G401 (cell line): ENCODE results near the gene ARHGAP28. TPM values are rescaled to one million over a fixed set of nuclear protein-coding genes. Genes with fewer than 3 reads are reported as not detected.

ENCODE experiments used
- DNase-seq: peaks from one replicate; pipeline ENCODE4 v3.0.0-alpha.2; 2015; ENCODE audit warnings: low spot score
- in situ Hi-C: cut with HindIII; loops from 2 replicates; pipeline ENCODE4 v1.10.0; 2016; ENCODE audit warnings: low sequenced_read_pairs, mixed read lengths
- total RNA-seq: library from RNA; depleted of rRNA; stranded (reverse); fragments of >200 nt; shearing (Covaris generic); gene quantifications from 2 replicates; pipeline ENCODE4 v1.2.3, GENCODE V29; 2014

ARHGAP28 gene
- total RNA-seq, 1 experiment from 2014 or later: 0.61 TPM

GRCh38 chr18:6730416-6731221 is 1.1 kb downstream of the ARHGAP28 start:
- DNase-seq: peak; percentile 4
- in situ Hi-C loops: no loop called here

GRCh38 chr18:6731222-6731596 is 1.7 kb downstream of the ARHGAP28 start:
- DNase-seq: no peak
- in situ Hi-C loops: no loop called here

GRCh38 chr18:6732952-6733351 is 3.4 kb downstream of the ARHGAP28 start:
- no peak for DNase-seq
- in situ Hi-C loops: no loop called here

GRCh38 chr18:6733758-6734157 is 4.2 kb downstream of the ARHGAP28 start:
- no peak for DNase-seq

GRCh38 chr18:6734726-6735430 is 5.4 kb downstream of the ARHGAP28 start:
- in situ Hi-C loops: no loop called here
- no peak for DNase-seq

More at GRCh38 chr18:6733758-6734157, 4.2 kb downstream of the ARHGAP28 start:
- in situ Hi-C loops: no loop called here

- DNase-seq: no peak
- in situ Hi-C loops: no loop called here
Observed at GRCh38 chr18:6737833-6738232, 8.3 kb downstream of the ARHGAP28 start.

- in situ Hi-C loops: no loop called here
- no peak for DNase-seq
Observed at GRCh38 chr18:6738622-6739021, 9.1 kb downstream of the ARHGAP28 start.

GRCh38 chr18:6741232-6741663 is 11.7 kb downstream of the ARHGAP28 start:
- no peak for DNase-seq
- in situ Hi-C loops: no loop called here

- DNase-seq: no peak
- in situ Hi-C loops: no loop called here
Observed at GRCh38 chr18:6741786-6742185, 12.3 kb downstream of the ARHGAP28 start.

- DNase-seq: no peak
- in situ Hi-C loops: no loop called here
Observed at GRCh38 chr18:6743999-6744398, 14.5 kb downstream of the ARHGAP28 start.

GRCh38 chr18:6744816-6745455 is 15.4 kb downstream of the ARHGAP28 start:
- no peak for DNase-seq
- in situ Hi-C loops: no loop called here

- no peak for DNase-seq
- in situ Hi-C loops: no loop called here
Observed at GRCh38 chr18:6745504-6746031, 16.1 kb downstream of the ARHGAP28 start.

- DNase-seq: no peak
- in situ Hi-C loops: no loop called here
Observed at GRCh38 chr18:6746386-6746960, 17.0 kb downstream of the ARHGAP28 start.

GRCh38 chr18:6747646-6748045 is 18.1 kb downstream of the ARHGAP28 start:
- DNase-seq: no peak
- in situ Hi-C loops: no loop called here

GRCh38 chr18:6748241-6748640 is 18.7 kb downstream of the ARHGAP28 start:
- in situ Hi-C loops: no loop called here
- peak; percentile 8 for DNase-seq

- DNase-seq: no peak
- in situ Hi-C loops: no loop called here
Observed at GRCh38 chr18:6750411-6750810, 20.9 kb downstream of the ARHGAP28 start.

- no peak for DNase-seq
- in situ Hi-C loops: no loop called here
Observed at GRCh38 chr18:6751222-6751621, 21.7 kb downstream of the ARHGAP28 start.

GRCh38 chr18:6752202-6752860 is 22.8 kb downstream of the ARHGAP28 start:
- in situ Hi-C loops: no loop called here
- no peak for DNase-seq

GRCh38 chr18:6755107-6755506 is 25.6 kb downstream of the ARHGAP28 start:
- no peak for DNase-seq
- in situ Hi-C loops: no loop called here
